Gastrocnemius medialis (tissue), 4 donors: Measurements from ENCODE around the gene SPATA24.

Experiments
- CTCF ChIP-seq, 5 experiments: fragments of 450-650 bp in 3 of 5; fragments of 200-600 bp in 2 of 5; sonication (generic) in 2 of 5; IDR thresholded peaks in 4 of 5; conservative IDR thresholded peaks in 1 of 5; 1 replicate in 4 of 5; 2 replicates in 1 of 5; pipeline ENCODE4 v1.5.1; 2016 to 2019; ENCODE audit warnings: antibody characterized with exemption in 5 of 5, mild to moderate bottlenecking in 3 of 5, moderate library complexity in 3 of 5
- POLR2A ChIP-seq, 2 donors: fragments of 450-650 bp; IDR thresholded peaks; one replicate each; pipeline ENCODE4 v1.6.1; 2017; ENCODE audit warnings: antibody characterized with exemption in 2 of 2, mild to moderate bottlenecking in 2 of 2, moderate library complexity in 2 of 2

DNA sequence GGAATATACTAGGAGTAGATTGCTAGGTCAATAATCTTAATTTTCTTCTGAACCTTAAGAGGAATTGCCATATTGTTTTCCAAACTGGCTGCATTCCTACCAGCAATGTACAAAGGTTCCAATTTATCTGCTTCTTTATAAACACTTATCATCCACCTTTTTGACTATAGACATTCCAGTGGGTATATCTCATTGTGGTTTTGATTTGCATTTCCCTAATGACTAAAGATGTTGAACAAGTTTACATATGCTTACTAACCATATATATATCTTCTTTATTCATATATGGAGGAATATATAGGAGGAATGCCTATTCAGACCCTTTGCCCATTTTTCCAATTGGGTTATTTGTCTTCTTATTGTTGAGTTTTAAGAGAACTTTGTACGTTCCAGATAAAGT lies 27.8 kb upstream of the SPATA24 start:
- TF ChIP-seq CTCF (IDR thresholded peaks at IDR 0.05 in 4 of 5, conservative IDR thresholded peaks at IDR 0.05 in 1 of 5) (no peak), POLR2A (IDR thresholded peaks at IDR 0.05) (no peak)
